IPS-NIHi7 (cell line): ENCODE measurements around the gene C6orf132.
"Not testable (repeated sequence)": the region's sequence is repeated elsewhere in the genome, so short reads cannot be mapped to it uniquely, and the experiment has no call there.

Experiments used
- DNase-seq: peaks from one replicate; pipeline ENCODE4 v3.0.0; 2012; ENCODE audit warnings: mixed read lengths; ENCODE audit errors: extremely low spot score

The C6orf132 gene

GRCh38 chr6:42142118-42142835 lies at the start of gene C6orf132:
TSS of gene C6orf132 (minus strand) at chr6:42142620. CDS start at chr6:42142444, 176 bp downstream.
- peak; percentile 93 for DNase-seq

GRCh38 chr6:42190554-42191183 lies 48.2 kb upstream of the C6orf132 start:
- no peak for DNase-seq

GRCh38 chr6:42188406-42188805 lies 46.0 kb upstream of the C6orf132 start:
- DNase-seq: no peak

GRCh38 chr6:42185597-42185996 lies 43.2 kb upstream of the C6orf132 start:
- DNase-seq: no peak

- DNase-seq: no peak
These were observed 42.1 kb upstream of the C6orf132 start for GRCh38 chr6:42184475-42184874.

- DNase-seq: no peak
These were observed 39.7 kb upstream of the C6orf132 start for GRCh38 chr6:42182101-42182500.

- no peak for DNase-seq
These were observed 37.5 kb upstream of the C6orf132 start for GRCh38 chr6:42179945-42180313.

- DNase-seq: no peak
These were observed 37.0 kb upstream of the C6orf132 start for GRCh38 chr6:42179261-42179944.

GRCh38 chr6:42177514-42178364 lies 35.3 kb upstream of the C6orf132 start:
- peak; percentile 83 for DNase-seq

- no peak for DNase-seq
These were observed 34.6 kb upstream of the C6orf132 start for GRCh38 chr6:42176981-42177380.

- no peak for DNase-seq
These were observed 33.4 kb upstream of the C6orf132 start for GRCh38 chr6:42175860-42176259.

- DNase-seq: no peak
These were observed 30.7 kb upstream of the C6orf132 start, which contains the start of gene GUCA1A for GRCh38 chr6:42173101-42173500. TSS of gene GUCA1A (plus strand) at chr6:42173364. CDS start at chr6:42173614, 250 bp downstream.

GRCh38 chr6:42171813-42172581 lies 29.6 kb upstream of the C6orf132 start:
- DNase-seq: no peak

- DNase-seq: not testable (repeated sequence)
These were observed 27.4 kb upstream of the C6orf132 start for GRCh38 chr6:42169780-42170179.

- DNase-seq: no peak
These were observed 26.2 kb upstream of the C6orf132 start for GRCh38 chr6:42168650-42169049.

GRCh38 chr6:42166444-42167141 lies 24.2 kb upstream of the C6orf132 start:
- DNase-seq: peak; percentile 92

- no peak for DNase-seq
These were observed 22.6 kb upstream of the C6orf132 start for GRCh38 chr6:42165016-42165415.

GRCh38 chr6:42163981-42164380 lies 21.6 kb upstream of the C6orf132 start:
- peak; percentile 22 for DNase-seq

GRCh38 chr6:42162812-42163211 lies 20.4 kb upstream of the C6orf132 start:
- no peak for DNase-seq

GRCh38 chr6:42162384-42162783 lies 20.0 kb upstream of the C6orf132 start:
- peak; percentile 54 for DNase-seq
